Keratinocyte (primary cell): ENCODE results near the gene KAT7.

ENCODE experiments used
- CTCF ChIP-seq, 3 experiments: IDR thresholded peaks in 1 of 3; conservative IDR thresholded peaks in 1 of 3; optimal IDR thresholded peaks in 1 of 3; 2 replicates in 2 of 3; 3 replicates in 1 of 3; pipeline versions ENCODE3 to v1.5.1; 2011; ENCODE audit warnings: low read length in 3 of 3, mild to moderate bottlenecking in 3 of 3, moderate library complexity in 2 of 3, control low read depth in 1 of 3, inconsistent platforms in 1 of 3; ENCODE audit not compliant: insufficient read depth in 2 of 3; ENCODE audit errors: extremely low read depth in 1 of 3
- EZH2 ChIP-seq: IDR thresholded peaks from one replicate; pipeline ENCODE4 v1.6.1; 2012; ENCODE audit warnings: inconsistent platforms, mild to moderate bottlenecking, low read length, moderate library complexity

- TF ChIP-seq CTCF (optimal IDR thresholded peaks at IDR 0.05 in 1 of 3, IDR thresholded peaks at IDR 0.05 in 1 of 3, conservative IDR thresholded peaks at IDR 0.05 in 1 of 3; ENCODE audit: extremely low read depth in 1 of 3, insufficient read depth in 2 of 3, low read length in 3 of 3) (no peak), EZH2 (no peak)
Measured at GRCh38 chr17:49817993-49818392, 29.5 kb downstream of the KAT7 start.
